ENCODE measurements around the gene PRF1. TPM values are rescaled to one million over a fixed set of nuclear protein-coding genes. Genes with fewer than 3 reads are reported as not detected.

Gene PRF1
- total and polyA plus RNA-seq, 2 of the 13 experiments (the other 11 are each of a cell fraction or from before 2014, with no cell fraction given): 1.00 to 1.4 TPM

DNA sequence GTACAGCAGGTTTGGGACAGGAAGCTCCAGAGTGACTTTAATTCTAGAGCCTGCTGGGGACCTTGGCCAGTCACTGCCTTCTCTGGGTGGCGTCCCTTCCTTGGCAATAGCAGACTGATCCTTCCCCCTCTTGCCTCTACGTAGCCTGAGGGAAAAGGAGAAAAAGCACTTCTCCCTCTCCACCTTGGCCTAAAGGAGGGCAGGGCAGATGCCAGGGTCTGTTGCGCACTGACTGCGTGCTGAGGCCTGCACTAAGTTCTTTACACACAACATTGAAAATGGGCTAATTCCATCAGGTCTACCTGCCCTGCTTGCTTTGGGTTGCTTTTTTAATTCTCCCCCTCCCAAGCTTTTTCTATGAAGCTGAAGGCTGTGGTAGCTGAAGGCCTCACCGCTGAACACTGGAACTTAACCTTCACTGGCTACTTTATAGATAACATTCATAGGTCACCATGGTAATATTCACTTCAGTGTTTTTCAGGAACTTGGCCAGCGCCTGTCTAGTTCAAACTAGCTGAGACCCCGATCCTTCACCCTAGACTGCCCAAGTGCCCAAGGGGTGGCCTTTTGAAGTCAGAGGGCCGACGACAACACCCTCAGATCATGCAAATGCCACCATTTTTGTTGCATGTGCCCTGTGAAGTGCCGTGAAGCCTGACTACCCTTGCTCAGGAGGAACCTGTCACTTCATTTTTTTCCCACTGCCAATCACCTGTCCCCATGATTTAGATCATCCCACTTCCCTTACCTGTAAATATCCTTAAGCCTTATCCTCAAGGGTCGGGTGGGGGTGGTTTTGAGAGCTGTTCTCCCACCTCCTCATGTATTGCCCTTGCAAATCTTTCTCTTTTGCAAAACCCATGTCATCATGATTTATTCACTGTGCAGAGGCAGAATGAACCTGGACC is 28.7 kb downstream of the PRF1 start (continued):
- TF ChIP-seq, protein P1, sequence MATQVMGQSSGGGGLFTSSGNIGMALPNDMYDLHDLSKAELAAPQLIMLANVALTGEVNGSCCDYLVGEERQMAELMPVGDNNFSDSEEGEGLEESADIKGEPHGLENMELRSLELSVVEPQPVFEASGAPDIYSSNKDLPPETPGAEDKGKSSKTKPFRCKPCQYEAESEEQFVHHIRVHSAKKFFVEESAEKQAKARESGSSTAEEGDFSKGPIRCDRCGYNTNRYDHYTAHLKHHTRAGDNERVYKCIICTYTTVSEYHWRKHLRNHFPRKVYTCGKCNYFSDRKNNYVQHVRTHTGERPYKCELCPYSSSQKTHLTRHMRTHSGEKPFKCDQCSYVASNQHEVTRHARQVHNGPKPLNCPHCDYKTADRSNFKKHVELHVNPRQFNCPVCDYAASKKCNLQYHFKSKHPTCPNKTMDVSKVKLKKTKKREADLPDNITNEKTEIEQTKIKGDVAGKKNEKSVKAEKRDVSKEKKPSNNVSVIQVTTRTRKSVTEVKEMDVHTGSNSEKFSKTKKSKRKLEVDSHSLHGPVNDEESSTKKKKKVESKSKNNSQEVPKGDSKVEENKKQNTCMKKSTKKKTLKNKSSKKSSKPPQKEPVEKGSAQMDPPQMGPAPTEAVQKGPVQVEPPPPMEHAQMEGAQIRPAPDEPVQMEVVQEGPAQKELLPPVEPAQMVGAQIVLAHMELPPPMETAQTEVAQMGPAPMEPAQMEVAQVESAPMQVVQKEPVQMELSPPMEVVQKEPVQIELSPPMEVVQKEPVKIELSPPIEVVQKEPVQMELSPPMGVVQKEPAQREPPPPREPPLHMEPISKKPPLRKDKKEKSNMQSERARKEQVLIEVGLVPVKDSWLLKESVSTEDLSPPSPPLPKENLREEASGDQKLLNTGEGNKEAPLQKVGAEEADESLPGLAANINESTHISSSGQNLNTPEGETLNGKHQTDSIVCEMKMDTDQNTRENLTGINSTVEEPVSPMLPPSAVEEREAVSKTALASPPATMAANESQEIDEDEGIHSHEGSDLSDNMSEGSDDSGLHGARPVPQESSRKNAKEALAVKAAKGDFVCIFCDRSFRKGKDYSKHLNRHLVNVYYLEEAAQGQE (IDR thresholded peaks at IDR 0.05; ENCODE audit: borderline replicate concordance in 1 of 2, low read depth in 1 of 2, low read length in 2 of 2): no peak
- no peak for TF ChIP-seq THYN1 (CRISPR knock-in tag; IDR thresholded peaks at IDR 0.05; ENCODE audit: borderline replicate concordance, low read depth)
- TF ChIP-seq ZNF253 (CRISPR knock-in tag; IDR thresholded peaks at IDR 0.05; ENCODE audit: borderline replicate concordance): no peak

GRCh38 chr10:70571636-70572439 is 30.7 kb downstream of the PRF1 start:
- no peaks in the 10 kb centered on the region for H3K79me2 ChIP-seq (ENCODE audit: insufficient read depth, low read length)
- TF ChIP-seq FOXC1 (CRISPR knock-in tag; IDR thresholded peaks at IDR 0.05; ENCODE audit: borderline replicate concordance) (no peak), ZNF414 (CRISPR knock-in tag; IDR thresholded peaks at IDR 0.05) (no peak), ZNF496 (CRISPR knock-in tag; IDR thresholded peaks at IDR 0.05; ENCODE audit: insufficient replicate concordance) (no peak), SALL2 (CRISPR knock-in tag; IDR thresholded peaks at IDR 0.05) (no peak), ZNF672 (CRISPR knock-in tag; IDR thresholded peaks at IDR 0.05) (no peak), ZKSCAN8 (CRISPR knock-in tag; IDR thresholded peaks at IDR 0.05; ENCODE audit: borderline replicate concordance) (no peak), ZBTB46 (CRISPR knock-in tag; IDR thresholded peaks at IDR 0.05; ENCODE audit: borderline replicate concordance) (no peak), TAF1 (CRISPR knock-in tag; IDR thresholded peaks at IDR 0.05) (no peak)
- CTCF ChIA-PET (ENCODE audit: low intra/inter-chr PET ratio, low total read pairs): no interaction called here

More at GRCh38 chr10:70571636-70572439, 30.7 kb downstream of the PRF1 start:
- H3K4me2 ChIP-seq (ENCODE audit: low read depth, low read length): no peak overlapping the region
- 57% methylated on average over 13 of the region's 16 CpGs for WGBS (ENCODE audit: low lambda C conversion rate)
- POLR2A ChIA-PET: no interaction called here
- BruUV-seq (replicated peaks): no TSS peak
- intact Hi-C loops (cut with micrococcal nuclease; ENCODE audit: unreplicated experiment) (no loop called here), in situ Hi-C loops (cut with HindIII; ENCODE audit: extremely low pct_ligation_motif_present, low pct_unique_long_range_greater_than_20kb) (no loop called here)
- no peak overlapping the region for H3K9ac ChIP-seq (ENCODE audit: insufficient read depth, low read depth, low read length)
- H3K27me3 ChIP-seq (ENCODE audit: control insufficient read depth in 1 of 2, insufficient read depth in 2 of 2, low read length in 2 of 2): peaks cover 0 to 2% of the 10 kb centered on the region in 2 experiments; a peak in 3 of 5 replicates
- ATAC-seq (no peak), FAIRE-seq (no peak), DNase-seq (ENCODE audit: low spot score) (no peak)
- H3K4me3 ChIP-seq (replicated peaks in 1 of 3; ENCODE audit: insufficient read depth in 1 of 3, low read depth in 2 of 3, low read length in 3 of 3): no peak overlapping the region
- no peaks in the 10 kb centered on the region for H3K4me1 ChIP-seq (ENCODE audit: insufficient read depth, low read length)
- H3K9me3 ChIP-seq (ENCODE audit: low read length): no peaks in the 10 kb centered on the region
- no peak overlapping the region for H3K27ac ChIP-seq (ENCODE audit: extremely low read length, insufficient read depth, low read length)
- H4K20me1 ChIP-seq (ENCODE audit: insufficient read depth, low read length): no peaks in the 10 kb centered on the region
- no peak overlapping the region for H2AFZ ChIP-seq (ENCODE audit: low read length)
- H3K36me3 ChIP-seq (replicated peaks in 1 of 2; ENCODE audit: control insufficient read depth in 1 of 2, insufficient read depth in 2 of 2, low read length in 2 of 2): no peaks in the 10 kb centered on the region
